Neural progenitor cell (in vitro differentiated cells): ENCODE data around the gene MMD2. TPM values are rescaled to one million over a fixed set of nuclear protein-coding genes. Genes with fewer than 3 reads are reported as not detected.
A peak's percentile ranks its signal among the peaks of the same experiment; 100 is the strongest.

ENCODE experiments used
- DNase-seq: peaks from one replicate; pipeline ENCODE4 v3.0.0-alpha.2; 2016; ENCODE audit warnings: low spot score
- H2AFZ ChIP-seq: fragments of 200-600 bp; sonication (generic); replicated peaks from 2 replicates; pipeline ENCODE4 v1.6.1; 2016; ENCODE audit warnings: antibody characterized with exemption
- H3F3A ChIP-seq: fragments of 200-600 bp; sonication (generic); 2 replicates; pipeline ENCODE4 v1.6.1; 2016; ENCODE audit warnings: antibody characterized with exemption, low read depth
- H3K27ac ChIP-seq: fragments of 200-600 bp; sonication (generic); 2 replicates; pipeline ENCODE4 v1.5.1; 2016; ENCODE audit warnings: mild to moderate bottlenecking
- H3K27me3 ChIP-seq: fragments of 200-600 bp; sonication (generic); 2 replicates; pipeline ENCODE4 v1.6.1; 2016; ENCODE audit warnings: mild to moderate bottlenecking, moderate library complexity
- H3K36me3 ChIP-seq: fragments of 200-600 bp; sonication (generic); 2 replicates; pipeline ENCODE4 v1.5.1; 2016
- H3K4me1 ChIP-seq: fragments of 200-600 bp; sonication (generic); 2 replicates; pipeline ENCODE4 v1.6.1; 2016; ENCODE audit warnings: mixed run types
- H3K4me2 ChIP-seq: fragments of 200-600 bp; sonication (generic); 2 replicates; pipeline ENCODE4 v1.6.1; 2016
- H3K4me3 ChIP-seq: fragments of 200-600 bp; sonication (generic); 2 replicates; pipeline ENCODE4 v1.5.1; 2016
- H3K79me2 ChIP-seq: fragments of 200-600 bp; sonication (generic); 2 replicates; pipeline ENCODE4 v1.6.1; 2016; ENCODE audit warnings: low read depth
- H3K9ac ChIP-seq: fragments of 200-600 bp; sonication (generic); 2 replicates; pipeline ENCODE4 v1.6.1; 2016
- H3K9me3 ChIP-seq: fragments of 200-600 bp; sonication (generic); 2 replicates; pipeline ENCODE4 v1.5.1; 2016; ENCODE audit warnings: low read depth
- H4K20me1 ChIP-seq: fragments of 200-600 bp; sonication (generic); 2 replicates; pipeline ENCODE4 v1.6.1; 2016; ENCODE audit warnings: low read depth
- H3K27ac Mint-ChIP-seq: 3 replicates; pipeline ENCODE4 v1.8.0; 2021; ENCODE audit warnings: mixed read lengths
- H3K27me3 Mint-ChIP-seq: 2 replicates; pipeline ENCODE4 v1.8.0; 2022; ENCODE audit warnings: low read depth, mild to moderate bottlenecking, inconsistent platforms, moderate library complexity, mixed read lengths; ENCODE audit not compliant: insufficient read depth
- H3K36me3 Mint-ChIP-seq: 3 replicates; pipeline ENCODE4 v1.8.0; 2021; ENCODE audit warnings: mixed read lengths
- H3K4me1 Mint-ChIP-seq: 3 replicates; pipeline ENCODE4 v1.8.0; 2021; ENCODE audit warnings: mixed read lengths
- H3K4me3 Mint-ChIP-seq: 3 replicates; pipeline ENCODE4 v1.8.0; 2021; ENCODE audit warnings: mild to moderate bottlenecking, moderate library complexity, mixed read lengths
- H3K9me3 Mint-ChIP-seq: 3 replicates; pipeline ENCODE4 v1.8.0; 2020; ENCODE audit warnings: mixed read lengths
- CTCF ChIP-seq: fragments of 200-600 bp; sonication (generic); IDR thresholded peaks from 2 replicates; pipeline ENCODE4 v1.5.1; 2017; ENCODE audit warnings: antibody characterized with exemption, mild to moderate bottlenecking
- EZH2 ChIP-seq: fragments of 200-600 bp; sonication (generic); IDR thresholded peaks from 2 replicates; pipeline ENCODE4 v1.6.1; 2017; ENCODE audit warnings: antibody characterized with exemption, mild to moderate bottlenecking, moderate library complexity
- EZH2phosphoT487 ChIP-seq: fragments of 200-600 bp; sonication (generic); IDR thresholded peaks from 2 replicates; pipeline ENCODE4 v1.6.1; 2017; ENCODE audit warnings: antibody characterized with exemption
- total RNA-seq: library from RNA; depleted of rRNA; stranded (reverse); fragments of >200 nt; gene quantifications from 2 replicates; pipeline ENCODE4 v1.2.3, GENCODE V29; 2015; ENCODE audit warnings: low replicate concordance

The MMD2 gene
- total RNA-seq, 1 donor from 2014 or later, result not detected

- H3K27ac Mint-ChIP-seq, result no peak overlapping the region
- no peak for TF ChIP-seq EZH2phosphoT487
- no peak for TF ChIP-seq CTCF
- TF ChIP-seq EZH2, result no peak
- no peak overlapping the region for H3K4me3 ChIP-seq
- H3K4me1 Mint-ChIP-seq, result no peaks in the 10 kb centered on the region
- H3K9me3 Mint-ChIP-seq, result no peaks in the 10 kb centered on the region
- H3K36me3 ChIP-seq, result no peaks in the 10 kb centered on the region
- H3K4me3 Mint-ChIP-seq, result no peak overlapping the region
- H2AFZ ChIP-seq, result no peak overlapping the region
- H3K9ac ChIP-seq, result no peak overlapping the region
- no peaks in the 10 kb centered on the region for H3K27me3 Mint-ChIP-seq
- H3K4me2 ChIP-seq, result no peak overlapping the region
- no peaks in the 10 kb centered on the region for H3K4me1 ChIP-seq
- no peaks in the 10 kb centered on the region for H4K20me1 ChIP-seq
- DNase-seq, result no peak
- H3K27me3 ChIP-seq, result no peaks in the 10 kb centered on the region
- no peak overlapping the region for H3K27ac ChIP-seq
- no peaks in the 10 kb centered on the region for H3K79me2 ChIP-seq
- no peaks in the 10 kb centered on the region for H3F3A ChIP-seq
- peaks cover 23% of the 10 kb centered on the region for H3K36me3 Mint-ChIP-seq
- H3K9me3 ChIP-seq, result no peaks in the 10 kb centered on the region
Measured at GRCh38 chr7:4998244-4998643, 39.3 kb upstream of the MMD2 start.

GRCh38 chr7:4996696-4997222 lies 37.8 kb upstream of the MMD2 start:
- Mint-ChIP-seq H3K9me3 (no peaks in the 10 kb centered on the region), H3K27me3 (no peaks in the 10 kb centered on the region), H3K4me3 (no peak overlapping the region), H3K36me3 (peaks cover 18% of the 10 kb centered on the region), H3K4me1 (no peaks in the 10 kb centered on the region), H3K27ac (no peak overlapping the region)
- Histone ChIP-seq H3K27me3 (no peaks in the 10 kb centered on the region), H3K4me1 (no peaks in the 10 kb centered on the region), H3K36me3 (no peaks in the 10 kb centered on the region), H3K9me3 (no peaks in the 10 kb centered on the region), H3K9ac (no peak overlapping the region), H3K4me3 (no peak overlapping the region), H3K27ac (no peak overlapping the region), H4K20me1 (no peaks in the 10 kb centered on the region), H3K4me2 (no peak overlapping the region), H3K79me2 (no peaks in the 10 kb centered on the region), H2AFZ (no peak overlapping the region), H3F3A (no peaks in the 10 kb centered on the region)
- DNase-seq, result no peak
- TF ChIP-seq CTCF (no peak), EZH2phosphoT487 (no peak), EZH2 (no peak)

- H3K4me1 Mint-ChIP-seq, result no peaks in the 10 kb centered on the region
Measured at GRCh38 chr7:4995429-4995969, 36.5 kb upstream of the MMD2 start.

More at GRCh38 chr7:4995429-4995969, 36.5 kb upstream of the MMD2 start:
- no peaks in the 10 kb centered on the region for H3K4me1 ChIP-seq
- no peaks in the 10 kb centered on the region for H3K9me3 Mint-ChIP-seq
- H3K36me3 Mint-ChIP-seq, result peaks cover 17% of the 10 kb centered on the region
- H3K27me3 ChIP-seq, result no peaks in the 10 kb centered on the region
- no peak overlapping the region for H3K9ac ChIP-seq
- H3F3A ChIP-seq, result no peaks in the 10 kb centered on the region
- no peak overlapping the region for H3K27ac Mint-ChIP-seq
- H4K20me1 ChIP-seq, result no peaks in the 10 kb centered on the region
- no peaks in the 10 kb centered on the region for H3K36me3 ChIP-seq
- DNase-seq, result no peak
- no peak overlapping the region for H2AFZ ChIP-seq
- TF ChIP-seq CTCF (no peak), EZH2 (no peak), EZH2phosphoT487 (no peak)
- no peak overlapping the region for H3K4me3 ChIP-seq
- no peaks in the 10 kb centered on the region for H3K9me3 ChIP-seq
- no peaks in the 10 kb centered on the region for H3K27me3 Mint-ChIP-seq
- H3K4me3 Mint-ChIP-seq, result peak overlapping the region; percentile 10
- H3K4me2 ChIP-seq, result no peak overlapping the region
- no peaks in the 10 kb centered on the region for H3K79me2 ChIP-seq
- H3K27ac ChIP-seq, result no peak overlapping the region
